Measurements from ENCODE around the gene TP53BP2.
"Not testable (repeated sequence)": the region's sequence is repeated elsewhere in the genome, so short reads cannot be mapped to it uniquely, and the experiment has no call there.

The TP53BP2 gene

DNA sequence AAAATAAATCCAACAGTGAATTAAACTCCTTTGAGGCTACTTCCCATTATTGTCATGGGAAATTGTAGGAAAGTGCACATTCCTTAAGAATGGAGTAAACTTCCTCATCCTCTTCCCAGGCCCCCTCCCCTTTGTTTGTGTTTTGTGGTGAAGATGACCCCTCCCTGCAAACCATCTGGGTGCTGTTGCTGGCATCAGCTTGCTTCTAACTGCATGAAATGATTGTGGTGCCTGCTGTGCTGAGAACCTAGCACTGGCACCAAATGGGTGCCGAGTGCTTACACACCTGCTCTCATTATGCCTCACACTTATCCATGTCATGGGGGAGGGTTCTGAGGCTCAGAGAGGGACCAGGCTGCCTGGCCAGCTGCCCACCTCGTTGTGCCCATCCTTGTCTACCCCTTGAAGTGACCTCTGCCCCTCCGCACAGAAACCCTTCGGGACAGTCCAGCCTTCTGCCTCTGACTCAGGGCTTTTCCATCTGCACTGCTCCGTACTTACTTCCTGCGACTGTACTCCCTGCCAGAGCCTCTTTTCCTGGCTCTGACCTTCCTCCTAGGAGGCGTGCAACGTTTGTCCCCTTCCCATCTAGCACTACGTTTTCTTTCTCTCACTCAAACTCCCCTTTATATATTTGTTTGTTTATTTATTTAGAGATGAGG is 102.8 kb downstream of the TP53BP2 start:
- no peak for DNase-seq (ENCODE audit: low read depth, low spot score)

DNA sequence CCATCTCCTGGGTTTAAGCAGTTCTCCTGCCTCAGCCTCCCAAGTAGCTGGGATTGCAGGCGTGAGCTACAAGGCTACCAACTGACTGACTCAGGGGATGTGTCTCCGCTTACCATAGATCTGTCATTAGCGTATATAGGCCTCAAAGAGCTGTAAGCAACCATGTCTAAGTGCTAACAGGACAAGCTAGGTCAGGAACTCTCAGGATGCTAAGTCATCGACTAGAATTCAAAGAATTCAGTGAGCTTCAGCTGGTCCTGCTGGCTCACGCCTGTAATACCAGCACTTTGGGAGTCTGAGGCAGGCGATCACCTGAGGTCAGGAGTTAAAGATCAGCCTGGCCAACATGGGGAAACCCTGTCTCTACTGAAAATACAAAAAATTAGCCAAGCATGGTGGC is 103.9 kb downstream of the TP53BP2 start:
- DNase-seq (ENCODE audit: low read depth, low spot score): no peak

DNA sequence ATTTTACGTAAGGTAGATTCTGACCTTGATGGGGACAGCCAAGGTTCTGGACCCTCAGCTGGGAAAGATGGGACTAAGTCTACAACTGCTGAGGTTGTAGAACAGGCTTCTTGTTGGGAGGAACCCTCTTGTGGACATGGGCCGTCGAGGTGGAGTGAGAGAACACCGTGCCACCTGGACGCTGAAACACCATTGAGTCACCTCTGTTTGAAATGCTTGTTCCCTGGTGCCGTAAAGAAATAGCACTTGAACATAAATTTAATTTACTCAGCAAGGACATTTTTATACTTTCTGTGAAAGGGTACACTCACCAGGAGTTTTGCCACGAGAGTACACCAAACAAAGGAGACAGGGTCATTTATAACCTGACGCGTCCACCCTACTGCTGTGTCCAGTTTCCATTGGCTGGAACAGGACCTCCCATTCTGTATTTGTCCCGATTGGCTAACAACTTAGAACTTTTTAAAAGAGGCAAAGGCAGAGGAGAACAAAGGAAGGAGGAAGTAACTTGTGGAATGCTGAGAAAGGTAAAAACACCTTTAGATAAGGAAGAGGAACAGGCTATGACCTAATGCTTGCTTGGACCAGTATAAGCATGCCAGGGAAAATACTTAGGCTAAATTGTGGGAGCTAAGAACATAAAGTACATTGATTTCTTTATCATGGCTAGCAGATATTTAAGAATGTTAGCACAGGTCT is 105.6 kb downstream of the TP53BP2 start:
- DNase-seq (ENCODE audit: low read depth, low spot score): not testable (repeated sequence)

DNA sequence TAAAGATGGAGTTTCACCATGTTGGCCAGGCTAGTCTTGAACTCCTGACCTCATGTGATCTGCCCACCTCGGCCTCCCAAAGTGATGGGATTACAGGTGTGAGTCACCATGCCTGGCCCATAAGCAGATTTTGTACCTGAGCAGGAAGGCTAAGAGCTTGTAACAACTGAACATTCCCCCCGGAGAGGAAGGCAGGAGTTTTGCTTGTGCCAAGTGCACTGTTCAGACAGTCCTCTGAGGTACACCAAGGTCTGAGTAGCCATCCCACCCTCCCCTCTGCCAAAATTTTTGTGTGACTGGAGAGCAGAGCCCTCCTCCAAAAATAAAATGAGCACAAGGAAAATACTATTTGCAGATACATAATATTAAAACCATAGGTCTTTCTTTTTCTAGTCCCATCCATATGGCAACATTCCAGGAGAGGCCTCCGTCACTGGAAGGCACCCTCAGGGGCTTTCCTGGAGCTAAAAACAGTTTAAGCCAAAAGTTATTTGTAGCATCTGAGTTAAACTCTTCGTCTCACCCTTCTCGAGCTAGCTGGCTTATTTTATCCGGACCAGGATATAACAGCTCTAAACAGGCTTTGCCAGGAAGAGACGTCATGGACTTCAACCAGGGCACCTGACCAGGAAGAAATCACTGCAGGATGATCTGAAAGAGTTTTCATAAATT is 106.2 kb downstream of the TP53BP2 start:
- DNase-seq (ENCODE audit: low read depth, low spot score): no peak

DNA sequence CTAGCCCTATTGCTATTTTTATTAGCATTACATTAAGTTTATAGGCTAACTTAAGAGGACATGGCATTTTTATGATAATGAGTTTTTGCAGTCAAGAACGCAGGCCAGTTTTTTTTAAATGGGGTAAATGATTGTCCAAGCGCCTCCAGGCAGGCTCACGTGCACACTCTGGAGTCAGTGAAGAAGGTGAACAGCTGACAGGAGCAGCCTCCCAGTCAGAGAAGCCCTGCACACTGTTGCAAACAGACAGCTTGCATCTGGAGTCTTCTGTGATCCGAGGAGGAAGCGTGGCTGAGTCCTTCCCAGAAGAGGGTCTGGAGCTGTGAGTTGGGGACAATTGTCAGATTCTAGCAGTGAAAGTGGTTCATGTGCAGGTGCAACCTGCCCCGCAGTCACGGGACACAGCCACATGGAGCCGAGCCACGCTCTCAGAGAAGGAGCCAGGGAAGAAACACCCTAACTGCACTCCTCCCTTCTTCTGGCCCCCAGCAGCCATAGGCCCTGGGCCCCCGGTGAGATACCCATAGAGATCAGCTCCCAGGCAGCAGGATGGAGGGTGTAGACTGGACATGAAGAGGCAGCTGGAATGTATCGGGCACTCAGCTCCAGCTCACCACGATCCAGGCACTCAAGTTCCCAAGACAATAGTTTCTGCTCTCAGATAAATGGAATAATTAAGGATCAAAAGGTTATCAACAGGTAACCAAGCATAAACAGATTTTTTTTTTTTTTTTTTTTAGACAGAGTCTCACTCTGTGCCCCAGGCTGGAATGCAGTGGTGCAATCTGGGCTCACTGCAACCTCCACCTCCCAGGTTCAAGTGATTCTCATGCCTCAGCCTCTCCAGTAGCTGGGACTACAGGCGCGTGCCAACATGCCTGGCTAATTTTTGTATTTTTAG is 107.0 kb downstream of the TP53BP2 start:
- no peak for DNase-seq (ENCODE audit: low read depth, low spot score)

DNA sequence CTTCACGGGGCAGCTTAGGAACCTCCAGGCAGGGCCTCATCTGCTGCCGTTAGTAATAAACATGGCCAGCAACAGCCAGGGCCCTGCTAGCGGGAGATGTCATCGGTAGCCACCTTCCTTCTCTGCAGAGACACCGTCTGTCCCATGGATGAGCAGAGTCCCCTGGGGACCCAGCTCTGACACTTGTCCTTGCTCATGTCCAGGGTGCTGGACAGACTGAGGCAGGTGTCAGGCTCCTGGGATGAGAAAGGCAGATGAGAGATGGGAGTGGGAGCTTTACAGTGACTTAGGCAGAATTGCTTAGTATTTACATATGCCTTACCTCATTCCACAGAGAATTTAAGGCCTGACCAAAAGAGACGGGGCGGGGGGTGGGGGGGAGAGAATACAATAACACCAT is 108.4 kb downstream of the TP53BP2 start:
- DNase-seq (ENCODE audit: low read depth, low spot score): no peak

DNA sequence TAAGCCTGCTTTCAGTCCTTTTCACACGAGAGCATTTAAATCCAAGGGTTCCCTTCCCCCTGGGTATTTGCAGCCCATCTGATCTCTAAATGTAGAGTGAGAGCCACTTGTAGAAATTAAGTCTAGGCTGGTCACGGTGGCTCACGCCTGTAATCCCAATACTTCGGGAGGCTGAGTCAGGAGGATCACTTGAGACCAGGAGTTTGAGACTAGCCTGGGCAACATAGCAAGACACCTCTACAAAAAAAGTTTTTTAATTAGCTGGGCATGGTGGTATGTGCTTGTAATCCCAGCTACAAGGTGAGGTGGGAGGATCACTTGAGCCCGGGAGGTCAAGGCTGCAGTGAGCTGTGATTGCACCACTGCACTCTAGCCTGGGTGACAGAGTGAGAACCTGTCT is 109.1 kb downstream of the TP53BP2 start:
- not testable (repeated sequence) for DNase-seq (ENCODE audit: low read depth, low spot score)

DNA sequence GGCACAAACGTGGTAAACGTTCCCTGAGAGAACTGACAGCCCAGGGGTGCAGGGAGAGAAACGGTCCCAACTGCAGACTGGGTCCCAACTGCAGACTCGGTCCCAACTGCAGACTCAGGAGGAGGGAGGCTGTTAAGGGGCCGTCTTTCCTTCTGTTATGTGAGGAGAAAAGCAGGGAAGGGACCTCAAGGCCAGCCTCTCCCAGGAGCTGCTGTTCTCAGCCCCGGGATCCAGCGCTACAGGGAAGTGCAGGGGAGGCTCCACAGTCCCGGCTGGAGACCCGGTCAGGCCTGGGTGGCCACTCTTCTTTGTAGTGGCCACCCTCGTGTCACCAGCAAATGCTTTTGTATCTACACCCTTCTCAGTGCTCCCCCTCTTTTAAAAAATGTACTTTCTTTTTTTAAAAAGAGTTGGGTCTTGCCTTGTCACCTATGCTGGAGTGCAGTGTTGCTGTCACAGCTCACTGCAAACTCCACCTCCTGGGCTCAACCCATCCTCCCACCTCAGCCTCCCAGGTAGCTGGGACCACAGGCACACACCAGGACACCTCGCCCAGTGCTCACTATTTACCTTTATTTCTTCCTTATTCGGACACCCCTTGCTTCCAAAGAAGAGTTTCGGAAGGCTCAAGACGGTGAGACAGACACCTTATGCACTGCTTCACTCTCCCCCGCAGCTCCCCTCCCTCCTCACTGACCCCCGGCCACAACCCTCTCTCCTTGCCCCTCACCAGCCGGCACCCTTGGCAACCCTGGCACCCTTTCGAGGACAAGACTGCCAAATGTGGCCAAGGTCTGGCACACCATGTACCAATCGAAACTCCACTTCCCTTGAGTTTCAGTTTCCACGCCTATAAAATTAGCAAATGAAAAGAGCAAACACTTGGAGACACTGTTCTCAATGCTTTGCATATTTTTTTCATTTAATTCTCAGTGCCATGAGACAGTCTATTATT is 111.6 kb downstream of the TP53BP2 start:
- no peak for DNase-seq (ENCODE audit: low read depth, low spot score)

DNA sequence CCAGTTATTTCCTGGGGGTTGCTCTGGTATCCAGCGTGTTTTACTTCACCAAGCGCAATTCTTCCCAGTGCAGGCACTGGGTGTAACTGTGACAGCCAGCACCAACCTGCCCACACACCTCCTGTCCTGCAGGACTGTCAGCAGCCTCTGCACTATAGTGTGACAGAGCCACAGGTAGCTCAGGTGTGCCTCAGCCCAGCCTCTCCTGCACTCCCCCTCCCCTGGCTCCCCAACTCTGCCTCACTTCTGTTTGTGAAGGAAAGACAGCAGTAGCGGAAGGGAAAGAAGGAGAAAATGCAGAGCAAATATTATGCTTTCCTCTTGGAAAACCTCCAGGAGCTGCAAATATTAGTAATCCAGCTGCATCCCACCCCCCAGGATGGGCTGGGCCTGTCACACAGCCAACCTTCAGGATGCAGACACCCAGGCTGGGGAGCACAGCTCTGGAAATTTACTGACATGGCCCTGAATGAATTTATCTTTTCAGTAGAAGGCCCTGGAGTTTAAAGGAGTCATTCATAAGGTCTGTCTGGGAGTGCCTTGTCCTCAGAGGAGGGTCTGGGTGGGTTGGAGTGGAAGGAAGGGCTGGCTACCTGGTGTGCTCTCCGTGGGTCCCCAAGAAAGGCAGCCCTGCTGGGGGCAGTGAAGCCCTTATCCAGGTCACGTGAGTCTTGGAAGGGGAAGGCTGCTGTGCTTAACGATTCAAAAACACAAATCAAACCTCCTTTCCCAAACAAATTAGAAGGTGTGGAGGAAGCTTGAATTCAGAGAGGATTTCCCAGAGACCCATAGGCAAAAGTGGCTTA is 112.6 kb downstream of the TP53BP2 start:
- no peak for DNase-seq (ENCODE audit: low read depth, low spot score)

DNA sequence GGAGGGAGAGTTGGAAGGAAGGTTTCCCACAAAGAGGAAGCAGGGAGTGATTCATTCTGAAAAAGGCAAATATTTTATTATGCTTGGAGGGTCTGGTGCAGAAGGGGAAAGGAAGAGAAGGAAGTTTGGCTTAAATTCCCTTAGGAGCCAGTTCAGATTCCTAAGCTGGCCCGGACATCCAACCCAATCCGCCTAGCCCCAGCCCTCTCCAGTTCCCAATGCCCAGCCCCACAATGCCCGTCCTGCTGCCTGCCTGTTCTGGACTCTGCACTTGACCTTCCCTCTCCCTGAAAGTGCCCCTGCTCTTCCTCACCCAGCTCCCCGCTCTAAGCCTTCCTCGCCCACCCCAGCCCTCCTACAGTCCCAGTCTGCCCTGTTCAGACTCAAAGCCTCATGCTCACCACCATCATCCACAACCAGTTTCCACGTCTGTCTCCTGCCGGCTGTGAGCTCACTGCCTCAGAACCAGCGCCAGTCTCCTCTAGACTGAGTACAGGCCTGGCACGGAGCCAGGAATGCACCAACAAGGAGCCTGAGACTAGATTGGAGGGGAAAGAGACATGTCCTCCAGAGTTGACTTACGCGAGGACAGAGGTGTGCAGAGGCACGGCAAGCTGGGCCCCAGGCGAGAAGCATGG is 114.5 kb downstream of the TP53BP2 start:
- DNase-seq (ENCODE audit: low read depth, low spot score): no peak

DNA sequence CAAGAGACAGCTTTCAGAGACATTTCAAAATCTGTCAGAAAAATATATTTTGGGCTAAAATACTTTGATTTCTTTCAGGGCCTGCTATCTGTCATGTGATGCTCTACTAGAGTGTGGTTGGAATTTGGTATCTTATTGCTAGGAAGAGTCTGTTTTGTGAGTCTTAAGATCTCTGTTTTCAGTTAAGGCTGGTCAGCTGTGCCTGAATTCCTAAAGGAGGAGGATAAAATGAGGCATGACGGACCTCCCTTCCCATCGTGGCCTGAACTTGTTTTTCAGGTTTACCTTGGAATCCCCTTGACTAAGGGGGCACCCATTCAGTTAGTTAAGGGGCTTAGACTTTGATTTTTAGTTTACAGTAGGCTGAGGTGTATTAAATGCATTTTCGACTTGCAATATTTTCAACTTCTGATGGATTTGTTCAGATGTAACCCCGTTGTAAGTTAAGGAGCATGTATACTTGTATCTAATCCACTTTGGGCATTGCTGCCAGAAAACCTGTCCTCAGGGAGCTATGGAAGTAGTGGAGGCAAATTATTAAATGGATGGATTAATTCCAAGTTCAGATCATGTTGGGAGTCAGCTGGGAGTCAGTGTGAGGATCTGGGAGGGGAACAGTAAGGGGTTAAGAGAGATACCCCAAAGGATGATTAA is 115.1 kb downstream of the TP53BP2 start:
- DNase-seq (ENCODE audit: low read depth, low spot score): no peak

DNA sequence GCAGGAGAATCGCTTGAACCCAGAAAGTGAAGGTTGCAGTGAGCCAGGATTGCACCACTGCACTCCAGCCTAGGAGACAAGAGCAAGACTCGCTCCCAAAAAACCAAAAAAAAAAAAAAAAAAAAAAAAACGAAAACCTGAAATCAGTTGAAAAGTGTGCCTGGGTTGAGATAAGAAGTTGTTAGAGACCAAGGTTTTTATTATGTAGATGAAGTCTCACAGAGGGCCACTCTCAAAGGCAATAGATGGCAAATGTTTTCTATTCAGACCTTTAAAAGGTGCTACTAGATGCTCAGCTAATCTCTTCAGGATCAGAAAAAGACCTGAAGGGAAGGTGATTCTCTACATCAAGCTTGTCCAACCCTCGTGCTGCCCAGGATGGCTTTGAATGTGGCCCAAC is 115.8 kb downstream of the TP53BP2 start:
- DNase-seq (ENCODE audit: low read depth, low spot score): no peak

All from activated naive CD8-positive, alpha-beta T cell treated with anti-CD3 and anti-CD28 coated beads, Interleukin-2, amount 50 U/mL, for 16 hours (primary cell).